Activated T-cell treated with anti-CD3 and anti-CD28 coated beads, Interleukin-2, amount 50 U/mL, for 72 hours (primary cell): ENCODE results near the gene ZDHHC14. TPM values are rescaled to one million over a fixed set of nuclear protein-coding genes. Genes with fewer than 3 reads are reported as not detected.
A peak's percentile ranks its signal among the peaks of the same experiment; 100 is the strongest.

Experiments
- ATAC-seq, 2 donors: fragments of 150-1000 bp; cut with Tn5 transposase; replicated peaks in 1 of 2; 2 replicates each; pipeline ENCODE4 v1.10.0; 2021; ENCODE audit warnings: moderate library complexity in 2 of 2, mild to moderate bottlenecking in 1 of 2
- DNase-seq, 2 donors: peaks; one replicate each; pipeline ENCODE4 v3.0.0; 2021 to 2022; ENCODE audit warnings: mixed read lengths in 1 of 2
- H3K27ac Mint-ChIP-seq: one replicate; pipeline ENCODE4 v1.8.0; 2022; ENCODE audit warnings: mild to moderate bottlenecking, moderate library complexity, mixed read lengths
- H3K27me3 Mint-ChIP-seq: one replicate; pipeline ENCODE4 v1.8.0; 2022; ENCODE audit warnings: low read depth, mixed read lengths
- H3K36me3 Mint-ChIP-seq, 2 donors: one replicate each; pipeline ENCODE4 v1.8.0; 2022; ENCODE audit warnings: mixed read lengths in 2 of 2, mild to moderate bottlenecking in 1 of 2; ENCODE audit not compliant: insufficient read depth in 2 of 2
- H3K4me1 Mint-ChIP-seq: one replicate; pipeline ENCODE4 v1.8.0; 2022; ENCODE audit warnings: low read depth, mixed read lengths
- H3K4me3 Mint-ChIP-seq, 2 donors: one replicate each; pipeline ENCODE4 v1.8.0; 2022; ENCODE audit warnings: mild to moderate bottlenecking in 2 of 2, mixed read lengths in 2 of 2, moderate library complexity in 2 of 2
- H3K9me3 Mint-ChIP-seq, 2 donors: one replicate each; pipeline ENCODE4 v1.8.0; 2022; ENCODE audit warnings: mixed read lengths in 2 of 2
- total RNA-seq, 2 donors: library from RNA; stranded (reverse); gene quantifications; one replicate each; pipeline ENCODE4 v1.2.3, GENCODE V29; 2022

ZDHHC14 gene
- total RNA-seq, 2 donors from 2014 or later: 10.3 to 15.4 TPM

DNA sequence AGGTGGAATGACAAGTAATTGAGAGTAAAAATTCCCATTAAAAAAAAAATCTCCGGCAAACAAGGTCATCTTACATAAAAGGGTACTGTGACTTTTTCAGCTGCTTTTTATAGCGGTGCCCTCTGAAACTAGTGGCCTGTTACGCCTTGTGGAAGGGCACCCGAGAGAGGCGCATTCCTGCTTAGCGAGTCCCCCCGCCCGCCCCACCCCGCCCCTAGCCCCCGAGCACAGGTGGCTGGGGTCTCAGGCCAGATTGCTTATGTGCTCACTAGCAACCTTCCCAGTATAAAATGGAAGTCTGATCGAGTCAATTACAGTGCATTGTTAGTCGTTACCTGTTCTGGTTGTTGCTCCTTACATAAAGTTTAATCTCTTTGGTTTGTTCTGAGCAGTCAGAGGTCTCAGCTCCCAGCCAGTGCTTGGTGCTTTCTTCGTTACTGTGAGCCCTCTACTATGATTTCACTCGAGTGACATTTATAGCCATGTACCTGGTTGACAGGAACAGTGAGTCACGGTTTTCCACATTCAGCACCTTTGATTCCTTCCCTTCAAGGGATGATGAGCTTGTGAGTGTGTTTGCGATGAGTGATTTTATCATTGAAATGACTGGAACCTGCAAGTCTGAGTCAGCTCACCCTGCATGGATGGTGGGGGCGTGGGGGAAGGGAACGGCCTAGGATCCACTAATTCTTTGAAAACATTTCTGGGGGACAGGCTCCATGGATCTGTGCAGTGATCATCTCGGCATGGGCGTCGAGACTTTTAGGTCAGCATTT is 47.6 kb downstream of the ZDHHC14 start:
- peak; percentile 75 to 84 for DNase-seq
- Mint-ChIP-seq H3K27ac (peak overlapping the region; percentile 89), H3K4me3 (peak overlapping the region; percentile 76), H3K36me3 (peaks cover 2 to 6% of the 10 kb centered on the region in 2 donors), H3K9me3 (no peaks in the 10 kb centered on the region), H3K27me3 (peaks cover 19% of the 10 kb centered on the region), H3K4me1 (peaks cover 59% of the 10 kb centered on the region)
- ATAC-seq: peak; percentile 87 to 88

DNA sequence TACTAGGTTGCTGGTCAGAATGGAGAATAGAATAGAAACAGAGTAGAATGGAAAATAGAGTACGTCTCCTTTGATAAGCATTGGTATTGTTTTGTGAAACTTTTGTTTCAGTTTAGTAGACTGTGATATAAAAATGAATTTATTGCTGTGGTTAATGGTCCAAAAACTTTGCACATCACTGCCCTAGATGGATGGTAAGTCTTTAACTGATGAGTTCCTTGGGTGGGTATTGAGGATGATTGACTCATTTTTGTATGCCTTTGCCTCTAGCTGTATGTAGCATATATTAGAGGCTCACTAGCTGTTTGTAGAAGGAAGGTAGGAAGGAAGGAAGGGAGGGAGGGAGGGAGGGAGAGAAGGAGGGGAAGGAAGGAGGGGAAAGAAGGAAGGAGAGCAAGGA is 48.3 kb downstream of the ZDHHC14 start:
- Mint-ChIP-seq H3K27me3 (peaks cover 19% of the 10 kb centered on the region), H3K4me3 (peak overlapping the region; percentile 38 to 69), H3K36me3 (peaks cover 2 to 6% of the 10 kb centered on the region in 2 donors), H3K27ac (peak overlapping the region; percentile 84), H3K4me1 (peaks cover 59% of the 10 kb centered on the region), H3K9me3 (no peaks in the 10 kb centered on the region)
- ATAC-seq (peak; percentile 14 to 29), DNase-seq (no peak)

DNA sequence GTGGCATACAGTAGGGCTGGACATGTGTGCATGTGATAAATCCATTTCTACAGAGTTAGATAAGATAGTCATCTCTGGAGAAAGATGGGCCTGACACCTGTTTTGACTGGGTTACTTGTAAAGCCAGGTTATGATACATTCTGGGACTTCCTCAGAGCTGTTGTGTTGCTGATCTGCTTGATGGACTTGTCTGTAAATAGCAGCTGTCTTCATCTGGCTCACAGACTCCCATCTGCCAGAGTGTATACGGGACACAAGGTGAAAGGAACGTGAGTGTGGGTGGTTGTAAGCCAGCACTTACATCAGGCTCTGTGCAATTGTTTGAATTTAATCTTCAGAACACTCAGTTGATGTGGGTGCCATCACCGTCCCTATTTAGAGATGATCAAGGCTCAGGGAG is 49.8 kb downstream of the ZDHHC14 start:
- ATAC-seq: peak; percentile 42 to 55
- Mint-ChIP-seq H3K4me1 (peaks cover 55% of the 10 kb centered on the region), H3K27ac (peak overlapping the region; percentile 4)

DNA sequence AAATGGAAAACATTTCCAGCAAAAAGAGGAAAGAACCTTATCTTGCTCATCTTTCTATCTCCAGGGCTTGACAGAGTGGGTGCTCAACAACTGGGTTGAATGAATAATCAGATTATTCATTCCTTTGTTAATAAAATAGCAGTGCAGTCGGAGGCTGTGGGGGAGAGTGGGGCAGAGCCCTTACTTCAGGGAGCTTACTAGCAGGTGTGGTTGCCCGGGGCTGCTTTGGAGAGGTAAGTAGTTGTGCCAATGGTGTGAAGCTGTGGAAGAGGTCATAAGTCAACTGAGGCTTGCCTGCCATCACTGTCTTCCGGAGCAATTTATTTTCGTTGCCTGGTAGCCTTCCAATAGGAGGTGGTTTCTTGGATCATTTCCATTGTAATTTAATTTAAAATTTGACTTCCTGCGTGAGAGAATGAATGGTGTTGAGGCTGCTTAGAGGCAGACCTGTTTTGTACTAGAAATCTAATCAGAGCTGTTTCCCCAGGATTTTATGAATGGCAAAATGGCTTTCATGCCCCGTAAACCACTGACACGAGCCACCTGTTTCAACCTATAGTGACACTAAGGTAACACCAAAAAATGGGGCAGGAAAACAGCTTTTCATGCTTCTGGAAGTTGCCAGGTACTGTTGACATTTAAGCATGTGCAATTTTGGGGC is 51.4 kb downstream of the ZDHHC14 start:
- Mint-ChIP-seq H3K27ac (no peak overlapping the region), H3K4me1 (peaks cover 40% of the 10 kb centered on the region), H3K27me3 (peaks cover 5% of the 10 kb centered on the region), H3K4me3 (no peak overlapping the region), H3K36me3 (peaks cover 2% of the 10 kb centered on the region in 2 donors), H3K9me3 (no peaks in the 10 kb centered on the region)
- no peak for ATAC-seq
- DNase-seq: no peak

More for the DNA sequence above, 49.8 kb downstream of the ZDHHC14 start:
- H3K27me3 Mint-ChIP-seq: peaks cover 16% of the 10 kb centered on the region
- H3K4me3 Mint-ChIP-seq: peak overlapping the region; percentile 25 to 61
- peaks cover 2 to 6% of the 10 kb centered on the region in 2 donors for H3K36me3 Mint-ChIP-seq
- peak in 1 of 2 donors; percentile 20 for DNase-seq
- H3K9me3 Mint-ChIP-seq: no peaks in the 10 kb centered on the region

DNA sequence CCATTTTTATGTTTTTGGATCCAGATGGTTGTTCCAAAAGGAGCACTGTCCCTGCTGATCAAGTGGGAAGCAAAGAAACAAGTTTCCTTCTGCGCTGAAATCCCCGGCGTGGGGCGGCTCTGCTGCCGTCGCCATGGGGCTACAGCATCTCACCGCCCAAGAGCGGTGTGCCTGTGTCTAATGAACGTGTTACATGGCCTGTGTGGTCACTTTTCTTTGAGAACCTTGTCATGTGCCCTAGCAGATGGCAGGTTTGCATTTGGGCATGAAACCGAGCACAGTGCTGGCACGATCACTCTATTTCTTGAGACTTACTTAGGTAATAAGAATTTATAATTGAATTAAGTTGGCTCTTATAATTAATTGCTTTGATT is 51.9 kb downstream of the ZDHHC14 start:
- ATAC-seq (no peak), DNase-seq (no peak)
- Mint-ChIP-seq H3K27ac (no peak overlapping the region), H3K4me3 (no peak overlapping the region), H3K27me3 (peaks cover 5% of the 10 kb centered on the region), H3K4me1 (peaks cover 35% of the 10 kb centered on the region), H3K36me3 (peaks cover 2% of the 10 kb centered on the region in 2 donors), H3K9me3 (no peaks in the 10 kb centered on the region)

DNA sequence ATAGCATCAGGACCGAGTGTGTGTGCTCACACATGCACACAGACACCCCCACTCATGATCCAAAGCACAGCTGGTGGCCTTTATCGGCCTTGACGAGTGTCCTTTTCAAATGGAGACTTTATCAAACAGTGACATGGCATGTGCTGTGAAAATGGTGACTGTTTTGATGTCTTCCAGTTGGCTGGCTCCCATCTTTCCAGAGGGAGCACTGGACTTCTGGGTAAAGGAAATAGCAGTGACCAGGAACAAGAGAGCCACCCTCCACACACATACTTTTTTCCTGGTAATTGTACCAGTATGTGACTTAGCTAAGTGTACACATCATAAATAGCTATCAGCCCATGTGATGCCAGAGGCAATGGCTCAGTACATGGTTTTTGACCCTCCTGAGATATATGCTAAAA is 52.7 kb downstream of the ZDHHC14 start:
- ATAC-seq: no peak
- no peaks in the 10 kb centered on the region for H3K9me3 Mint-ChIP-seq
- peaks cover 2% of the 10 kb centered on the region in 2 donors for H3K36me3 Mint-ChIP-seq
- DNase-seq: no peak
- no peak overlapping the region for H3K4me3 Mint-ChIP-seq
- no peak overlapping the region for H3K27ac Mint-ChIP-seq
- peaks cover 27% of the 10 kb centered on the region for H3K4me1 Mint-ChIP-seq
- peaks cover 11% of the 10 kb centered on the region for H3K27me3 Mint-ChIP-seq

DNA sequence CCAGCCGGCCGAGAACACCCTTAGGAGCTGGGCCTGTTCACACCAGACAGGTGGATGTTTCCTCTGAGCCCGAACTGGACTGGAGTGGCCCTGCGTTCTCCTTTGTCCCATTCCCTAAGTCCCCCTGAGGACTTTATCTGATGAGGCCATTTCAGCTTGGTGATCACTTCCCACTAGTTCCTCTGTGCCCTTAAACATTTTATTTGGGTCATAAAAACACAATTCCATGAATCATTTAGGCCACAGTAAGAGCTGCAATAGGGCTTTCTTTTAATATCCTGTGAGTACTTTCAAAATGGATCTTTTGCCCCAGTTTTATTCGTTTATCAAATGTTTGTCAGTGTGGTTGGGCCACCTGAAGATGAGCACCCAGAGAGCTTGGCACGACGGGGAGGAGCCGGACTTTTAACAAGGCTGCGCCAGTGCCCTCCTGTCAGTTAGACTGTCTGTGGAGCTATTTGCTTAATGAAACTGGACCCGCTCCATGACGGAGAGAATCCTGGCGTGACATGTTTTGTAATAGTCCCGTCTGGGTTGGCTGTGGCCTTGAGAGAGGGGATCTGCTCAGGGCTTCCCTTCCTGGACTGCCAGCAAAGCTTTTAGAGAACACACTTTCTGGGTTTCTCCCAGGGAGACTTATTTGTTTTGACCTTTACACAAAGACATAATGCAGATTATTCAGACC is 53.5 kb downstream of the ZDHHC14 start:
- no peaks in the 10 kb centered on the region for H3K9me3 Mint-ChIP-seq
- H3K27me3 Mint-ChIP-seq: peaks cover 18% of the 10 kb centered on the region
- DNase-seq (no peak), ATAC-seq (no peak)
- no peak overlapping the region for H3K4me3 Mint-ChIP-seq
- H3K36me3 Mint-ChIP-seq: peaks cover 0 to 5% of the 10 kb centered on the region in 2 donors
- peaks cover 19% of the 10 kb centered on the region for H3K4me1 Mint-ChIP-seq
- H3K27ac Mint-ChIP-seq: no peak overlapping the region

DNA sequence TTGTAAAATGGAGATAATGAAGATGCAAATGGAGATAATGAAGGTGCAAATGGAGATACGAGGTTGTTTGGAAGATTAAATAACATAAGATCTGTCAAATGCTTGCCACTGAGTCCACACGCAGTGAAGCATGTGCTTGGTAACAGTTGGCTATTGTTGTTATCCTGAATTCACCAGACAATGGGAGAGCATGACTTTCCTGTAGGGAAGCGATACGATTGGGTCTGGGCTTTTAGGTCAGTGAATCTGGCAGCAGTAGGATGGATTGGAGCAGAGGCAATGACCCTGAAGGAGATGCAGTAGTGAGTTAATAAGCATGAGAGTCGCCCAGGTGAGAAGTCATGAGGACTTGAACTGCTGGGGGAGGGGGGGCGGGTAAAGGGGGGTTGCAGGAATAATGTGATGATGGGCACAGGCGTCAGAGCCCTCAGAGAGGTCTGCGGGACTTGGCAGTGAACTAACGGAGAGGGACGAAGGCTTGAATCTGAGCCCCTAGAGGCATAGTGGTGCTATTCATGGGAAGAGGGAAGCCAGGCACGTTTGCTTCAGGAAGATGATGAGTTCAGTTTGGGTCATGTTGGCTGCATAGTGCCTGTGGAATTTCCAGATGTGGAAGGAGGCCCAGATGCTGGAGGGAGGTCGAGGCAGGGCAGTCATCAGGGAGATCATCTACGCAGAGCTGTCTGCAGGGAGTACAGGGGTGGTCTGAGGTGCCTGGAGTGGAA is 55.4 kb downstream of the ZDHHC14 start:
- DNase-seq (no peak), ATAC-seq (no peak)
- Mint-ChIP-seq H3K27me3 (peaks cover 18% of the 10 kb centered on the region), H3K9me3 (peaks cover 0 to 1% of the 10 kb centered on the region in 2 donors), H3K4me1 (peaks cover 19% of the 10 kb centered on the region), H3K36me3 (peaks cover 5 to 9% of the 10 kb centered on the region in 2 donors), H3K4me3 (no peak overlapping the region), H3K27ac (no peak overlapping the region)

DNA sequence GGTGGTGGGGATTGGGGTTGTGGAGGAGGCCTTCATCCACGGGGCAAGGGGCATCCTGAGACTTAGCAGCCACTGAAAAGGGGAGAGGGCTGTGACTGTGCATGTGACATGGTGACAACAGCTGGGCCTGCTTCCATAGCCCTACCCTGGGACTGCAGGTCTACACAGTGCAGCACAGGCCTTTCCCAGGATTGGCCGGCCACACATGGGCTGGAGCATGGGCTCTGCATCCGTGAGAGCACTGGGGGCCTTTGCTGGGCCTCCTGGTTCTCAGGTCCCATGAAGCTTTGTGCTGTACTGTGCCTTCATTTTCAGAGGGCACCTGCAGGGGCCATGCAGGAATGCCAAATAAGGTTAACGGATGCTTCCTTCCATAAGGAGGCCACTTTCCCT is 56.0 kb downstream of the ZDHHC14 start:
- peaks cover 22% of the 10 kb centered on the region for H3K4me1 Mint-ChIP-seq
- H3K36me3 Mint-ChIP-seq: peaks cover 5 to 14% of the 10 kb centered on the region in 2 donors
- H3K9me3 Mint-ChIP-seq: peaks cover 0 to 1% of the 10 kb centered on the region in 2 donors
- H3K27ac Mint-ChIP-seq: no peak overlapping the region
- H3K27me3 Mint-ChIP-seq: peaks cover 18% of the 10 kb centered on the region
- ATAC-seq (no peak), DNase-seq (no peak)
- no peak overlapping the region for H3K4me3 Mint-ChIP-seq

DNA sequence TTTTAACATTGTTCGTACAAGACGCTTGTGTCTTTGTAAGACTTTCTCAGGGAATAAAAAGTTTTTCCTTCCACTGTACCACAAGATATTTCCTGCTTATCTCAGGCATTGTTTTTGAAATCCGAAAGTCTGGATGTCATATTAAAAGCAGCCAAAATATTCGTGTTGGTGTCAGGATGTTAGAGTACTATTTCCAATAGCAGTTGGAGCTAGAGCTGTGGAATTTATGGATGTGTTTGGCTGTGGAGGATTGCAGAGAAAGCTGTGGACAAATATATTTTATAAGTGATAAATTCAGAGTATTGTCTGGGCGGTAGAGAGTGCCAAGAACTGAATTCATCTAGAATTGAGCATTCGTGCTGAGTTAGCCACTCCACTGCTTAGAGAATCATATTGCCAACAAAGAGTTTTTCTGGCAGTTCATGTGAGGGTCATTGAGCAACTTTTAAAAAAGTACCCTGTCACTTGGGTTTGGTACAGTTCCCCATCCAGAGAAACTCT is 57.7 kb downstream of the ZDHHC14 start:
- Mint-ChIP-seq H3K9me3 (peaks cover 5 to 7% of the 10 kb centered on the region in 2 donors), H3K36me3 (peaks cover 11 to 28% of the 10 kb centered on the region in 2 donors), H3K27ac (no peak overlapping the region), H3K27me3 (peaks cover 13% of the 10 kb centered on the region), H3K4me3 (no peak overlapping the region), H3K4me1 (peaks cover 40% of the 10 kb centered on the region)
- DNase-seq: no peak
- ATAC-seq: no peak

DNA sequence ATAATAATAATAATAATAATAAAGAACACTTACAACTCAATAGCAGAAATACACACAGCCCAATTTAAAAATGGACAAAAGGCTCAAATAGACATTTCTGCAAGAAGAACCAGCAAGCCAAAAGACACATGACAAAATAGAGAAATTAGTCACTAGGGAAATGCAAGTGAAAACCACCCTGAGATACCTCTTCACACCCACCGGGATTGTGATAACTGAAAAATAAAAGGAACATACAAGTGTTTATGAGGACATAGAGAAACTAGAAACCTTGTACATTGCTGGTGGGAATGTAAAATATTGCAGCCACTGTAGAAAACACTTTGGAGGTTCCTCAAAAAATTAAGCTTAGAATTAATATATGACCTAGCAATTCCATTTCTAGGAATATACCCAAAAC is 59.2 kb downstream of the ZDHHC14 start:
- Mint-ChIP-seq H3K4me3 (no peak overlapping the region), H3K27ac (no peak overlapping the region), H3K9me3 (peaks cover 5 to 8% of the 10 kb centered on the region in 2 donors), H3K4me1 (peaks cover 46% of the 10 kb centered on the region), H3K27me3 (peaks cover 13% of the 10 kb centered on the region), H3K36me3 (peaks cover 12 to 28% of the 10 kb centered on the region in 2 donors)
- no peak for DNase-seq
- ATAC-seq: no peak

DNA sequence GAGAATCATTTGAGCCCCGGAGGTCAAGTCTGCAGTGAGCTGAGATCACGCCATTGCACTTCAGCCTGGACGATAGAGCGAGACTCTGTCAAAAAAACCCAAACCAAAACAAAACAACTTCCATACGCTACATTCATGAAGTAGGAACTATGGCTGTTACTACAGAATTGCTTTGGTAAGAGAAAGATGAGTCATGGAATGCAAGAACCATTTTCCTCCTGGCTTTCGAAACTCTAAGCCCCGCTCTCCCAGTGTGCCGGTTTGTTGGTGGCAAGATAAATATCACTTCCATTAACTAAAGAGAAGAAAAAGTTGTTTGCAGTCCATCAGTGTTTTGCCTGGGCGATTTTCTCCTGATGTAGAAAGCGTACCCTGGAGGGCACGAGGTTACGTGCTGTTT is 61.3 kb downstream of the ZDHHC14 start:
- H3K4me3 Mint-ChIP-seq: no peak overlapping the region
- H3K4me1 Mint-ChIP-seq: peaks cover 46% of the 10 kb centered on the region
- H3K27ac Mint-ChIP-seq: no peak overlapping the region
- ATAC-seq (no peak), DNase-seq (no peak)
- H3K9me3 Mint-ChIP-seq: peaks cover 5 to 8% of the 10 kb centered on the region in 2 donors
- peaks cover 13% of the 10 kb centered on the region for H3K27me3 Mint-ChIP-seq
- peaks cover 12 to 28% of the 10 kb centered on the region in 2 donors for H3K36me3 Mint-ChIP-seq
